AG10803 (cell line): ENCODE data around the gene STRADA.
"Not testable (repeated sequence)": the region's sequence is repeated elsewhere in the genome, so short reads cannot be mapped to it uniquely, and the experiment has no call there.

ENCODE experiments used
- DNase-seq: peaks from one replicate; pipeline ENCODE4 v3.0.0; 2010; ENCODE audit warnings: low read depth
- H3K4me3 ChIP-seq: 2 replicates; pipeline ENCODE4 v1.5.1; 2011; ENCODE audit warnings: mild to moderate bottlenecking, low read length, control low read depth
- TF ChIP-seq, protein P1 (sequence below): conservative IDR thresholded peaks from 2 replicates; pipeline ENCODE4 v1.5.1; 2011; ENCODE audit warnings: mild to moderate bottlenecking, low read length, control low read depth, inconsistent platforms

STRADA gene

DNA sequence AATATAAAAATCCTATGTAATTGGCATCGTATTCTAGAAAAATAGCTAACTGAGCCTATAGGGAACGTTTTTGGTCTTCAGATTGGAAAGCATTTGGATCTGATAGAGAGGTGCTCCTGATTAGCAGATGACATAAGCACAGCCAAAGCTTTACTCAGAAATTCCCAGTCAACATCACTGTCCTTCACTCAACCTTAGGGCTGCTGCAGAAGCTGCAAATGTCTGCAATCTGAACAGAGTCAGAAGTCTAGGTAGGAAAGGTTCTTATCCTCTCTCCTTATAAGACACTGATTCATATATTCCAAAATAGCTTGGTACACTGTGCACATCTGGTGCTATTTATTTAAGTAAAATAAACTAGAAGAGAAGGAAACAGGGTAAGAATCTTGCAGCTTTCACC is 19.2 kb downstream of the STRADA start:
- DNase-seq, result no peak
- no peak overlapping the region for H3K4me3 ChIP-seq
- TF ChIP-seq, protein P1, sequence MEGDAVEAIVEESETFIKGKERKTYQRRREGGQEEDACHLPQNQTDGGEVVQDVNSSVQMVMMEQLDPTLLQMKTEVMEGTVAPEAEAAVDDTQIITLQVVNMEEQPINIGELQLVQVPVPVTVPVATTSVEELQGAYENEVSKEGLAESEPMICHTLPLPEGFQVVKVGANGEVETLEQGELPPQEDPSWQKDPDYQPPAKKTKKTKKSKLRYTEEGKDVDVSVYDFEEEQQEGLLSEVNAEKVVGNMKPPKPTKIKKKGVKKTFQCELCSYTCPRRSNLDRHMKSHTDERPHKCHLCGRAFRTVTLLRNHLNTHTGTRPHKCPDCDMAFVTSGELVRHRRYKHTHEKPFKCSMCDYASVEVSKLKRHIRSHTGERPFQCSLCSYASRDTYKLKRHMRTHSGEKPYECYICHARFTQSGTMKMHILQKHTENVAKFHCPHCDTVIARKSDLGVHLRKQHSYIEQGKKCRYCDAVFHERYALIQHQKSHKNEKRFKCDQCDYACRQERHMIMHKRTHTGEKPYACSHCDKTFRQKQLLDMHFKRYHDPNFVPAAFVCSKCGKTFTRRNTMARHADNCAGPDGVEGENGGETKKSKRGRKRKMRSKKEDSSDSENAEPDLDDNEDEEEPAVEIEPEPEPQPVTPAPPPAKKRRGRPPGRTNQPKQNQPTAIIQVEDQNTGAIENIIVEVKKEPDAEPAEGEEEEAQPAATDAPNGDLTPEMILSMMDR, result no peak

DNA sequence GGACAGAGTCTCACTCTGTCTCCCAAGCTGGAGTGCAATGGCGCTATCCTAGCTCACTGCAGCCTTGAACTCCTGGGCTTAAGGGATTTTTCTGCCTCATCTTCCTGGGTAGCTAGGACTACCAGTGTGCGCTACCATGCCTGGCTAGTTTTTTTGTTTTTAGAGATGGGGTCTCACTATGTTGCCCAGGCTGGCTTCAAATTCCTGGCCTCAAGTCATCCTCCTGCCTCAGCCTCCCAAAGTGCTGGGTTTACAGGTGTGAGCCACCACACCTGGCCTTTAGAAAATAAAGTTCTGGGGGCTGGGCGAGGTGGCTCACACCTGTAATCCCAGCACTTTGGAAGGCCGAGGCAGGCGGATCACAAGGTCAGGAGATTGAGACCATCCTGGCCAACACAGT is 21.4 kb downstream of the STRADA start:
- H3K4me3 ChIP-seq, result not testable (repeated sequence)

DNA sequence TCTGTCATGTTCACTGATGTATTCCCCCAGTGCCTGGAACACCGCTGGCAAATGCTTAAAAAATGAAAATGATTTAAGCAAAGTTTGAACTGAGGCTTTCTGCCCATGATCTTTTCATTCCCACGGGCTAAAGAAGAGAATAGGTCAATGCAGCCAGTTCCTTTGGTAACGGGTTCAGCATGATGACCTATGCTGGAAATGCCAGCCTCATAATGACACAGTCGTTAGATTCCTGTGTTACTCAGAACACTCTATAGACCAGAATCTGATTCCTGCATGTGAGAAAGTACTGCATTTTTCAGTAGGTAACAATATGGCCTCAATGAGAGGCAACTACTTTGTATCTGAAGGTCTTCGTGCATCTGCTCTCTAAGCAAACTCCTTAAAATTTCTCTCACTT is 22.6 kb downstream of the STRADA start:
- no peak for DNase-seq
- H3K4me3 ChIP-seq, result no peak overlapping the region
- TF ChIP-seq, protein P1, result no peak

More for the DNA sequence above, 21.4 kb downstream of the STRADA start:
- DNase-seq, result not testable (repeated sequence)

DNA sequence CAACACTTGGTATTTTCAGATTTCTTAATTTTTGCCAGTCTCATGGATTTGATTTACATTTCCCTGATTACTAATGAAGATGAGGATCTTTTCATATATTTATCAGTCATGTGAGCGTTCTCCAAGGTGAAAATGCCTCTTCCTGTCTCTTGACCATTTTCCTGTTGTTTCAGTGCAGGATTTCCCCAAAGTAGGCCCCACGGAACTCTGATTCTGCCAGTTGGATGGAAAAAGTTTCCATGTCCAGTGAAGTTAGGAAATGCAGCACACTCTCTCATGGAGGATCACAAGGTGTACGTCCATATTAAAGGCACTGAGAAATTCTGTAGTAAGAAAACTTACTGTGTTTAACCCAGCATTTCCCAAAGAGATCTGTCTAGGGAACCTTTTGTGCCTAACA is 25.2 kb downstream of the STRADA start:
- DNase-seq, result no peak
- no peak overlapping the region for H3K4me3 ChIP-seq
- TF ChIP-seq, protein P1, result no peak

DNA sequence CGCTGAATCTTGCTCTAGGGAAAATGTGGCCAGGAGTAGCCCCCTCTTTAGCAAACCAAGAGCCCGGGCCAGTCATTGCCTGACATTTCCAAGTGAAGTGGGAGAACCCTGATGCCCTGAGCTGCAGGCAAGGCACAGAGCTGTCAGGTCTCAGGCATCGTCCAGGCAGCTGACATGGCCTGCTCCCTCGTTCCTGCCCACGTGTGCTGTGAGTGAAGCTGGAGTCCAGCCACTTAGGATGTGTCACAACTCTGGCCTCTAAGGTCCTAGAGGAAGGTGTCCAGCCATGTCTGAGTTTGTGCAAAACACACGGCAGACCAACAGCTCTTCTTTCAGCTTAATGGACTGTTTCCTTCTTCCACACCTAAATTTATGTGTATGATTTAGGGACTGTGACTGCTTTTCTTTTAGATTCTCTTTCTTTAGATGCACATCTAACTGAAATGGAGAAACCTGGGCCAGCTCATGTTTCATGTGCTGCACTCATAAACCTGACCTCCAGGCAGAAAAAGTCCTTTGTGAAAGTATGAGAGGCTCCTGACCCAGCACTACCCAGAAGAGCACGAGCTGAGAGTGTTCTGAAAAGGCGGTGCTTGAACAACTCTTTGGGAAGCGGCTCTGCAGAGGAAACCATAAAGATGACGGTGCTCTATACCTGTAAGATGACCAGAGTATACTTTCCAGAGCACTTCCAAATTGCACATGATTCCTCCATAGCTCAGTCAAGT is 26.9 kb downstream of the STRADA start:
- H3K4me3 ChIP-seq, result no peak overlapping the region
- TF ChIP-seq, protein P1, result no peak
- peak; percentile 27 for DNase-seq

DNA sequence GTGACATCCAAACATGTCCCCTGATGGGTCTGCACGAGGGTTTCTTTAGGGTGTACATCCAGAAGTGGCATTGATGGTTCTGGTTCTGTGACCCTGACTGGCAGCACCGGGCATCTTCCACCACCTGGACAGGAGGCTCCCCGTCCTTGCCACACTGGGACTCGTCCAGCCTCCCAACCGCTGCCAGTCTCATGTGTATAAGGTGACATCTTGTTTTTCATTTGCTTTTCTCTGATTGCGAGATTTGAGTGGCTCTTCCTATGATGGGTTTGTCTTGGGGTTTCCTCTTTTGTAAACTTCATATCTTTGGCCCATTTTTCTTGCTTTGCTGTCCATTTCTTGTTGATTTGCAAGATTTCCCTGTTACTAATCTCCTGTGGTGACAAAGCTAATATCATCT is 32.5 kb downstream of the STRADA start:
- no peak for DNase-seq
- H3K4me3 ChIP-seq, result no peak overlapping the region
- TF ChIP-seq, protein P1, result no peak

DNA sequence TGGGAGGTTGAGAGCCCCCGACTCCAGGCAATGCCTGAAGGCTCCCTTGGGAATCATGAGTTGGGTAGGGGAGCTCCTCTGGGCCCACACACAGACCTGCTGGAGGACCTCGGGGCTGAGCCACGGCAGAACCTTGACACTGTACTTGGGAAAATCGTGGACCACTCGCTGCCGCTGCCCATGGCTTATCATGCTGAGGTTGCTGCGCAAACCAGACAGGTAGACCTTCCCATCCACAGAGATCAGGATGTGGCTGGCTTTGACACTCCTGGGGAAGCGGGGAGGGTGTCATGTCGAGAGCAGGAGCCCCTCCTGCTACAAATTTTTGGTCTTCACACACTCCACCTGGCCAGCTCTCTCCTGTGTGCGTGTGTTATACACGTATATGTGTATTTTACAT is 34.4 kb downstream of the STRADA start:
- no peak overlapping the region for H3K4me3 ChIP-seq
- TF ChIP-seq, protein P1, result no peak

More for the DNA sequence above, 34.4 kb downstream of the STRADA start:
- DNase-seq, result no peak
